Embryonic facial prominence (tissue), 1 donor: ENCODE results near the gene ANKRD30A.
"Not testable (repeated sequence)": the region's sequence is repeated elsewhere in the genome, so short reads cannot be mapped to it uniquely, and the experiment has no call there.

ENCODE experiments used
- DNase-seq: peaks from one replicate; pipeline ENCODE4 v3.0.0-alpha.2; 2016; ENCODE audit errors: extremely low spot score

ANKRD30A gene

GRCh38 chr10:37268266-37268665 lies 142.9 kb downstream of the ANKRD30A start:
- no peak for DNase-seq

DNA sequence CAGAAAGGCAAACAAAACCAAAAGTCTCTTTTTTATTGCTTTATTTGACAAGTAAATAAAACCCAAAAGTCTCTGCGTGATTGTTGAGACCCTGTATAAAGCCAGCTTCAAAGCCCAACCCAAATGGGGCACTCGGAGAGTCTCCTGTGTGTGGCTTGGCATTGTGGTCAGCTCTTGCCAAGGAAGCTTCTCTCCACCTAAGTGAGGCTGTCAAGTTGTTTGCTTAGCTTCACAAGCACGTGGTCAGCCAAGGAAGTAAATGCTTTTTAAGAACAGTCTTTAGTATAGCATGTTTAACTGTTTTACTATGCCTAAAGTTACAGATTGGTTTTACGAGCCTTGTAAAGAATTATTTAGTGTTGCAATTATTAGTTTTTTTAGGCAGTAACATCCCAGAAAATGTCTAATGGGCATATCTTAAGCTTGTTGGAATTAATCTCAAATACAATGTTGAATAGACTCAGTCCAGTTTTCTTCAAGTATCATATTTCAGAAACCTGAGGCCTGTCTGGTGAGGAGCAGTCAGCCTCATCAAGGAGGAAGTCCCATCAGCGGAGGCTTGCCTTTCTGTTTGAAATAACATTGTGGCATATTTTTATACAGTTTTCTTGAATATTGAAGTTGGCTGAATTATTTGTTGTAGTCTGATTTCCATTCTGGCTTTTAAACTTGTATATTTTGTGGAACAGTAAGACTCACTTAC lies 144.3 kb downstream of the ANKRD30A start:
- DNase-seq = no peak

DNA sequence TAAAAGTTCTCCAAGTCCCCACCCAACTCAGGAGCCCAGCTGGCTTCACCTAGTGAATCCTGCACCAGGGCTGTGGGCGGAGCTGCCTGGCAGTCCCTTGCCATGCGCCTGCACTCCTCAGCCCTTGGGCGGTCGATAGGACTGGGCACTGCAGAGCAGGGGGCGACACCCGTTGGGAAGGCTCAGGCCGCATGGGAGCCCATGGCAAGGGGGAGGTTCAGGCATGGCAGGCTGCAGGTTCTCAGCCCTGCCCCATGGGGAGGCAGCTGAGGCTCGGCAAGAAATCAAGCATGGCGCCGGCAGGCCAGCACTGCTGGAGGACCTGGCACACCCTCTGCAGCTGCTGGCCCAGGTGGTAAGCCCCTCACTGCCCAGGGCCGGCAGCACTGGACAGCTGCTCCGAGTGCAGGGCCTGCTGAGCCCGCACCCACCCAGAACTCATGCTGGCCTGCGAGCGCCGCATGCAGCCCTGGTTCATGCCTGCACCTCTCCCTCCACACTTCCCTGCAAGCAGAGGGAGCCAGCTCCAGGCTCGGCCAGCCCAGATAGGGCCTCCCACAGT lies 149.9 kb downstream of the ANKRD30A start:
- no peak for DNase-seq

DNA sequence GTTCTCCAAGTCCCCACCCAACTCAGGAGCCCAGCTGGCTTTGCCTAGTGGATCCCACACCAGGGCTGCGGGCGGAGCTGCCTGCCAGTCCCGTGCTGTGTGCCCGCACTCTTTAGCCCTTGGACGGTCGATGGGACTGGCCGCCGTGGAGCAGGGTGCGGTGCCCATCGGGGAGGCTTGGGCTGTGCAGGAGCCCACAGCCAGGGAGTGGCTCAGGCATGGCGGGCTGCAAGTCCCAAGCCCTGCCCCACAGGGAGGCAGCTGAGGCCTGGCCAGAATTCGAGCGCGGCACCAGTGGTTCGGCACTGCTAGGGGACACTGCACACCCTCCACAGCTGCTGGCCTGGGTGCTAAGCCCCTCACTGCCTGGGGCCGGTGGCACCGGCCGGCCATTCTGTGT lies 159.7 kb downstream of the ANKRD30A start:
- no peak for DNase-seq

DNA sequence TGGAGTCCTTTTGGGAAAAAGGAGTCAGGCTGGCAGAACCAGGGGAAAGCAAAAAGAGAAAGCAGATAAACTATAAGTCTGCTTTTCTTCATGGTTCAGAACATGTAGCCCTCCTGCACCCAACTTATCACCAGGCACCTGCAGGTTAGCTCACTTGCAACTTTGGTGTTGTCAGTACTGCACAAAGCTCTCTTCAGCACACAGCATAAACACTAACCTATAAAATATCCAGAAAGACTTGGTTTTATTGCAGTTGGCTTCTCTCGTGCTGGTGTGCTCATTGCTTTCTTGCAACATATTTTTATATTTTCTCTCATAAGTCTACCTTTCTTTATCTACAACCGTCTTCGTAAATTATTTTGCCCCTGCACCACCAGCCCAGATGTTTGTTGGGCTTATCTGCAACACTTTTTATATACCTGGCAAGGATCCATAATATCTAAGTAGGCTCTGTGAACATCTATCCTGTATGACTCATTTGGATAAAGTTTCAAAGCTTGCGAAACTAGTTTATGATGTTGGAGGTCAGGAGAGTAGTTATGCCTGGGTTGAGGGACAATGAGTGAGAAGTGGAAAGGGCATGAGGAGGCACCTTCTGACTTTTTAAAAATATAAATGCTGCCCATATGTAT lies 164.6 kb downstream of the ANKRD30A start:
- DNase-seq = no peak

DNA sequence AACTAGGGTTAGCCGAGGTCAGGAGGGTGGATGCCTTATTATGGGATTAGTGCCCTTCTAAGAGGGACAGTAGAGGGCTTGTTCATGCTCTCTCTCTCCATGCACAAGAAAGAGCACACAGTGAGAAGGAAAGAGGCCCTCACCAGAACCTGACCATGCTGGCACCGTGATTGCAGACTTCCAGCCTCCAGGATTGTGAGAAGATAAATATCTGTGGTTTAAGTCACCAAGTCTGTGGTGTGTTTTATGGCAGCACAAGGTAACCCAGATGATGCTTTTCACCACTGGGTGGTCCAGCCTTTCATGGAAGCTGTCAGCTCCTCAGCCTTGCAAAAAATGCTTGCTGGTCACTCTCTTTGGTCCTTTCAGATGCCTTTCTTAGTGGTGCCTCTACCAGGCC lies 175.9 kb downstream of the ANKRD30A start:
- no peak for DNase-seq

DNA sequence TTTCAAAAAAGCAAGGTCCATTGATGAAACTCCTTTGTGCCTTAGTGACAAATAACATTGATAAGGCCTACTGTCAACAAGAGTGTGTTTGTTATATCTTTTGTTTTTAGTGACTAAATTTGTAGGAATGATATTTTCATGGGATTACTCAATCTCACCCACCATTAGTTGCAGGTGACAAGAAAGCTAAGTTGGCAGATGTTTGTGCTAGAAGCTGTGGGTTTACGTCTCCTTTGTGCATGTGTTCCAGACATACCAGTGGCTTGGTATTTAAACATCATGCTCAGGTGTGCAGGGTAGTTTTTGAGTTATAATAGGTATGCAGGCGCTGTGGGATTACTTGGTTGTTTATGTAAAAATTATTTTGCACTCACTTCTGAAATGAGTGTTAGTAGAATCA lies 178.6 kb downstream of the ANKRD30A start:
- no peak for DNase-seq

DNA sequence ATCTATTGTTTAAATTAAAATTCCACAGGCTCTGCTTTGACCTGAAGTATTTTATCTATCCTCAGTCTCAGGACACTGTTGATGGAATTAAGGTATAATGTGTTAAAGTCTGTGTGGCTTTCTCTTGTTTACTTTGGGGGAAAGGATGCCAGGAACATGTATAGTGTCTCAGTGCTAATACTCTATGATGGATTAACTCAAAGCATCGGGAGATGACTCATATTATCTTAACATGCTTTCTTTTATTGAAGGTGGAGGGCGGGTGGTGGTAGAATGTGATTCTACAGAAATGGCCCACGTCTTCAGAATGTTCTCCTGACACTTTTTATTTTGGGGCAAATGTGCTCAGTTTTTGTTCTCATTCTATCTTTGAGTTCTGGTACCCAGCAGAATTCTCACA lies 189.0 kb downstream of the ANKRD30A start:
- no peak for DNase-seq

DNA sequence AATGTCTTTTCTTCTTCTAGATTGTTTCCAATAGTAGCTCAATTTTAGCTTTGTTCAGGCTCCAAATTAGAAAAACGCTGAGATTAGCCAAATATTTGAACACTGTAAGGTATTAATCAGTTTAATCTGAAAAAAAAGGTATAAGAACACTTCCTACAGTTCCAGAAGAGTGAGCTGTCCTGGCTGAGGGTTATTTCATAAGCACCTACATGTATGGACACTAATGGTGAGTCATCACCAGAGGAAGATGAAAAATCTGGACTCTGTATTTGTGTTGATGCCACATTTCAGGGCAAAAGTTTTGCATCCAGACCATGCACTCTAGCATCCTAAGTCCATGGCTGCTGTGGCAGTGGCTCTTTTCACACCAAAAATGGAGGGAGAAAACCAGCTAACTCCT lies 189.5 kb downstream of the ANKRD30A start:
- no peak for DNase-seq

DNA sequence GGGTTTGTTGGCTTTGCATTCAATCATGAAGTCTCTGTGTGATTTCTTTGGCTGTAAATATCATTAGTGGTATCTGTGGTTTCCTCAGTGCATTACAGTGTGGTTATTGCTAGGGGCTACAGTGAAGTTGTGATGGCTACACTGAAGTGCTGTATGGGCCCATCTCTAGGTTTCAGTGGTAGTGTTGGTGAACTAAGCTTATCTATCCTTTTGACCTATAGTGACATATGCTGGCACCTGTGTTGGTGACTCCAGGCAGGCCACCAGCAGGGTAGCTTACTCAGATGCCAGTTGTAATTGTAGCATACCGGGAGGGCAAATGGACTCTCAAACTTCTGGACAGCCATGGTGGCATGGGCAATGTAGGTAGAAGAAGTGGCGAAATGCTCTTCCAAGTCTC lies 219.0 kb downstream of the ANKRD30A start:
- no peak for DNase-seq

GRCh38 chr10:37379991-37380390 lies 254.6 kb downstream of the ANKRD30A start:
- DNase-seq = no peak

- DNase-seq = no peak
Measured at GRCh38 chr10:37381271-37381670, 255.9 kb downstream of the ANKRD30A start.

DNA sequence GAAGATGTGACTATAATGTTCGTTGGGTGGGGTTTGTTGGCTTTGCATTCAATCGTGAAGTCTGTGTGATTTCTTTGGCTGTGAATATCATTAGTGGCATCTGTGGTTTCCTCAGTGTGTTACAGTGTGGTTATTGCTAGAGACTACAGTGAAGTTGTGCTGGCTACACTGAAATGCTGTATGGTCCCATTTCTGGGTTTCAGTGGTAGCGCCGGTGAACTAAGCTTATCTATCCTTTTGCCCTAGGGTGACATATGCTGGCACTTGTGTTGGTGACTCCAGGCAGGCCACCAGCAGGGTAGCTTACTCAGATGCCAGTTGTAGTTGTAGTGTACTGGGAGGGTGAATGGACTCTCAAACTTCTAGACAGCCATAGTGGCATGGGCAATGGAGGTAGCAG lies 259.5 kb downstream of the ANKRD30A start:
- no peak for DNase-seq

DNA sequence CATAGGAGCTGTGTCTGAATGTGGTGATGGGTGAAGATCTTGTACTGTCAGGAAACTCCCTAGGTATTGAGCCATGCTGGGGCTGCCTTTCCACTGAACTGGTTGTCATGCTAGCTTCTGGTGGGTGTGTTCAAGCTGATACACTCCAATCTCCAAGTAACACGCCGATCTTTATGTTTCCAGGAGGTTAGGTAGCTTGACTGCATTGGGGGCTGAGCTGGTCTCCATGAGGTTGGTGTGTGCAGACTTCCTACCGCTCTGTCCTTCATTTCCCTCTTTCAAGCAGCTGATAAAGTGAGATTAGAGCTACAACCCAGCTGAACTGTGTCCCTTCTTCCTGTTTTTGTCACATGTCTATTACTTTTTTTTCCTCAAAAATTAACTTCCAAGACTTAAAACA lies 265.5 kb downstream of the ANKRD30A start:
- DNase-seq = no peak

GRCh38 chr10:37400774-37401173 lies 275.4 kb downstream of the ANKRD30A start:
- DNase-seq = not testable (repeated sequence)

- no peak for DNase-seq
Measured at GRCh38 chr10:37401225-37401624, 275.8 kb downstream of the ANKRD30A start.

- DNase-seq = no peak
Measured at GRCh38 chr10:37403776-37404175, 278.4 kb downstream of the ANKRD30A start.
